HepG2 (cell line): ENCODE results near the gene SCMH1. TPM values are rescaled to one million over a fixed set of nuclear protein-coding genes. Genes with fewer than 3 reads are reported as not detected.

ENCODE experiments used
- ATAC-seq: fragments of 200-7000 bp; cut with Tn5 transposase; 3 replicates; pipeline ENCODE4 v1.9.1; 2020; ENCODE audit warnings: mild to moderate bottlenecking, moderate library complexity
- BruUV-seq: library from RNA; stranded (reverse); fragments of 400-500 nt; replicated peaks from 2 replicates; lab custom pipeline; 2021; lab: Mats Ljungman, UMichigan
- CTCF ChIA-PET: fragments of 300-600 bp; formaldehyde crosslinking; extraction: SDS; loops from one replicate; lab custom pipeline; 2021; ENCODE audit warnings: low total read pairs, inconsistent platforms, low intra/inter-chr PET ratio; lab: Yijun Ruan, JAX
- POLR2A ChIA-PET: fragments of 350-600 bp; sonication (Branson Sonifier 250); formaldehyde crosslinking; loops from one replicate; lab custom pipeline; 2020; ENCODE audit warnings: antibody characterized with exemption, inconsistent platforms; lab: Yijun Ruan, JAX
- DNase-seq: peaks from one replicate; pipeline ENCODE4 v3.0.0-alpha.2; 2015; ENCODE audit warnings: low spot score
- FAIRE-seq: peaks from 3 replicates; lab custom pipeline; 2011; peaks lifted over from hg19 to GRCh38; lab: Jason Lieb, UNC
- H2AFZ ChIP-seq: one replicate; pipeline ENCODE4 v1.6.1; 2011; ENCODE audit warnings: low read length, inconsistent platforms
- H3K27ac ChIP-seq: fragments of 300-600 bp; 3 replicates; pipeline ENCODE4 v1.8.0; 2011; ENCODE audit warnings: mixed run types, mild to moderate bottlenecking, mixed read lengths, low read length, inconsistent platforms; ENCODE audit not compliant: insufficient read depth; ENCODE audit errors: extremely low read length
- H3K27me3 ChIP-seq, 2 experiments: fragments of 200-600 bp in 1 of 2; 2 replicates in 1 of 2; 3 replicates in 1 of 2; pipeline versions ENCODE4 v1.6.0 to v1.8.0; 2011; ENCODE audit warnings: low read length in 2 of 2, mild to moderate bottlenecking in 2 of 2, moderate library complexity in 2 of 2, inconsistent platforms in 1 of 2; ENCODE audit not compliant: insufficient read depth in 2 of 2, control insufficient read depth in 1 of 2
- H3K36me3 ChIP-seq, 2 experiments: fragments of 200-600 bp in 1 of 2; replicated peaks in 1 of 2; 2 replicates in 1 of 2; 3 replicates in 1 of 2; pipeline versions ENCODE4 v1.5.1 to v1.8.0; 2011; ENCODE audit warnings: low read length in 2 of 2, inconsistent platforms in 1 of 2; ENCODE audit not compliant: insufficient read depth in 2 of 2, control insufficient read depth in 1 of 2
- H3K4me1 ChIP-seq: 2 replicates; pipeline ENCODE4 v1.5.1; 2012; ENCODE audit warnings: low read length, inconsistent platforms; ENCODE audit not compliant: insufficient read depth
- H3K4me2 ChIP-seq: 2 replicates; pipeline ENCODE4 v1.6.0; 2011; ENCODE audit warnings: low read depth, low read length, inconsistent platforms
- H3K4me3 ChIP-seq, 3 experiments: fragments of 200-600 bp in 1 of 3; sonication (generic), shearing (Covaris generic) in 1 of 3; replicated peaks in 1 of 3; 2 replicates each; pipeline ENCODE4 v1.5.1; 2011 to 2016; ENCODE audit warnings: low read length in 3 of 3, inconsistent platforms in 2 of 3, low read depth in 2 of 3, mild to moderate bottlenecking in 2 of 3, control low read depth in 1 of 3, mixed read lengths in 1 of 3; ENCODE audit not compliant: insufficient read depth in 1 of 3
- H3K79me2 ChIP-seq: one replicate; pipeline ENCODE4 v1.6.1; 2011; ENCODE audit warnings: low read length, inconsistent platforms; ENCODE audit not compliant: insufficient read depth
- H3K9ac ChIP-seq: 2 replicates; pipeline ENCODE4 v1.6.0; 2011; ENCODE audit warnings: mild to moderate bottlenecking, low read depth, low read length, inconsistent platforms; ENCODE audit not compliant: insufficient read depth
- H3K9me3 ChIP-seq: 2 replicates; pipeline ENCODE4 v1.5.1; 2012; ENCODE audit warnings: mild to moderate bottlenecking, low read length
- H4K20me1 ChIP-seq: 2 replicates; pipeline ENCODE4 v1.6.0; 2011; ENCODE audit warnings: inconsistent platforms, mild to moderate bottlenecking, low read length, moderate library complexity; ENCODE audit not compliant: insufficient read depth
- DNMT3B ChIP-seq: conservative IDR thresholded peaks from 2 replicates; pipeline ENCODE4 v1.6.1; 2016; ENCODE audit warnings: missing biosample characterization, control low read depth
- HES4 ChIP-seq: sonication (generic); formaldehyde crosslinking; IDR thresholded peaks from 2 replicates; pipeline ENCODE4 v1.9.0; 2021; ENCODE audit warnings: mild to moderate bottlenecking, missing genetic modification reagents, borderline replicate concordance
- MAFF ChIP-seq: IDR thresholded peaks from 2 replicates; pipeline ENCODE4 v1.6.1; 2011; ENCODE audit warnings: low read depth, low read length, improper control_type of control experiment
- PAWR ChIP-seq: sonication (generic); formaldehyde crosslinking; IDR thresholded peaks from 2 replicates; pipeline ENCODE4 v1.4.0; 2020; ENCODE audit warnings: missing genetic modification reagents, mild to moderate bottlenecking, borderline replicate concordance
- PHF8 ChIP-seq: sonication (generic); formaldehyde crosslinking; IDR thresholded peaks from 2 replicates; pipeline ENCODE4 v1.5.0; 2020; ENCODE audit warnings: missing genetic modification reagents
- TSC22D2 ChIP-seq: sonication (generic); formaldehyde crosslinking; IDR thresholded peaks from 2 replicates; pipeline ENCODE4 v1.5.1; 2020; ENCODE audit warnings: missing genetic modification reagents, mild to moderate bottlenecking, borderline replicate concordance
- YEATS4 ChIP-seq: sonication (generic); formaldehyde crosslinking; IDR thresholded peaks from 2 replicates; pipeline ENCODE4 v1.4.0; 2020; ENCODE audit warnings: missing genetic modification reagents, borderline replicate concordance
- ZFYVE20 ChIP-seq: sonication (generic); formaldehyde crosslinking; IDR thresholded peaks from 2 replicates; pipeline ENCODE4 v1.8.0; 2023; ENCODE audit warnings: low read depth, mild to moderate bottlenecking, moderate library complexity, missing genetic modification reagents, borderline replicate concordance
- ZNF329 ChIP-seq: sonication (generic); formaldehyde crosslinking; IDR thresholded peaks from 2 replicates; pipeline ENCODE4 v1.9.0; 2021; ENCODE audit warnings: low read depth, mild to moderate bottlenecking, missing genetic modification reagents
- ZNF639 ChIP-seq: conservative IDR thresholded peaks from 2 replicates; pipeline ENCODE4 v1.6.1; 2018; ENCODE audit warnings: missing genetic modification reagents
- ZNF792 ChIP-seq: IDR thresholded peaks from 2 replicates; pipeline ENCODE4 v1.6.1; 2016
- ZNF839 ChIP-seq: sonication (generic); formaldehyde crosslinking; IDR thresholded peaks from 2 replicates; pipeline ENCODE4 v1.4.0; 2020; ENCODE audit warnings: missing genetic modification reagents, mild to moderate bottlenecking, borderline replicate concordance
- WGBS: methylation state at CpG from one replicate; pipeline ENCODE4 v1.1.6; 2017; ENCODE audit warnings: low lambda C conversion rate; 5-methylcytosine and 5-hydroxymethylcytosine counted together
- in situ Hi-C: cut with HindIII; loops from 2 replicates; pipeline ENCODE4 v1.10.0; 2017; ENCODE audit warnings: low pct_unique_long_range_greater_than_20kb; ENCODE audit not compliant: extremely low pct_ligation_motif_present
- intact Hi-C: fragments of 100-400 bp; cut with micrococcal nuclease; formaldehyde crosslinking; loops from one replicate; pipeline ENCODE4 v1.10.0; 2022; ENCODE audit not compliant: unreplicated experiment
- polyA plus RNA-seq, 8 experiments: library from polyadenylated mRNA; depleted of rRNA in 3 of 8; stranded (reverse) in 7 of 8; unstranded in 1 of 8; fragments of >200 nt; fragmentation: Illumina TruSeq in 4 of 8; extraction: Trizol in 4 of 8; gene quantifications; 2 replicates each; pipeline versions ENCODE4 v1.2.1 to v1.2.3, GENCODE V29; 2011 to 2016; ENCODE audit warnings: low read depth in 4 of 8, missing spikeins in 1 of 8, mixed read lengths in 1 of 8; ENCODE audit not compliant: insufficient read depth in 1 of 8
- total RNA-seq, 5 experiments: library from RNA; depleted of rRNA; stranded (reverse); fragments of >200 nt; fragmentation: Illumina TruSeq; extraction: Trizol; gene quantifications; 2 replicates each; pipeline ENCODE4 v1.2.3, GENCODE V29; 2016; ENCODE audit warnings: low read depth in 1 of 5

The SCMH1 gene
- total and polyA plus RNA-seq, 2 of the 13 experiments (the other 11 are each of a cell fraction or from before 2014, with no cell fraction given), result 41.8 to 52.6 TPM

GRCh38 chr1:41138549-41138948 lies 103.6 kb downstream of the SCMH1 start:
- H3K9ac ChIP-seq, result no peak overlapping the region
- ChIA-PET POLR2A (no interaction called here), CTCF (no interaction called here)
- DNase-seq, result no peak
- H2AFZ ChIP-seq, result no peak overlapping the region
- H3K27me3 ChIP-seq, result no peaks in the 10 kb centered on the region
- no peak overlapping the region for H3K27ac ChIP-seq
- no peaks in the 10 kb centered on the region for H3K79me2 ChIP-seq
- H3K9me3 ChIP-seq, result peaks cover 13% of the 10 kb centered on the region; the same call in 1 of the 2 replicates
- no peak overlapping the region for H3K4me2 ChIP-seq
- intact Hi-C loops, result no loop called here
- no peak for ATAC-seq
- WGBS, result 91% methylated on average over 1 of the region's 1 CpG
- peaks cover 7 to 22% of the 10 kb centered on the region in 2 experiments; a peak in 3 of 5 replicates for H3K36me3 ChIP-seq
- in situ Hi-C loops, result no loop called here
- FAIRE-seq, result no peak
- no peaks in the 10 kb centered on the region for H4K20me1 ChIP-seq
- TF ChIP-seq YEATS4 (CRISPR knock-in tag), result no peak
- TF ChIP-seq ZNF792 (CRISPR knock-in tag), result no peak
- TF ChIP-seq MAFF, result no peak
- no peak for TF ChIP-seq HES4 (CRISPR knock-in tag)
- TF ChIP-seq ZNF329 (CRISPR knock-in tag), result no peak
- TF ChIP-seq, all 625 proteins: peak for 0
- Histone ChIP-seq H3K4me3 (no peak overlapping the region), H3K4me1 (no peaks in the 10 kb centered on the region)
- no TSS peak for BruUV-seq

GRCh38 chr1:41135196-41135947 lies 106.7 kb downstream of the SCMH1 start:
- FAIRE-seq (no peak), ATAC-seq (no peak), DNase-seq (no peak)
- WGBS, result 94% methylated on average over 1 of the region's 1 CpG
- no peak overlapping the region for H3K4me2 ChIP-seq
- no peak overlapping the region for H3K27ac ChIP-seq
- no peak for TF ChIP-seq ZFYVE20 (CRISPR knock-in tag)
- TF ChIP-seq ZNF839 (CRISPR knock-in tag), result no peak
- no peak for TF ChIP-seq PHF8 (CRISPR knock-in tag)
- no peak for TF ChIP-seq TSC22D2 (CRISPR knock-in tag)
- TF ChIP-seq DNMT3B (CRISPR knock-in tag), result no peak
- no peak for TF ChIP-seq ZNF639 (CRISPR knock-in tag)
- no peak for TF ChIP-seq PAWR (CRISPR knock-in tag)
- intact Hi-C loops, result no loop called here
- H3K9ac ChIP-seq, result no peak overlapping the region
- in situ Hi-C loops, result no loop called here
- ChIA-PET POLR2A (no interaction called here), CTCF (no interaction called here)
- no peaks in the 10 kb centered on the region for H4K20me1 ChIP-seq
- peaks cover 2 to 7% of the 10 kb centered on the region in 2 experiments; a peak in 2 of 5 replicates for H3K36me3 ChIP-seq
- BruUV-seq, result no TSS peak
- no peaks in the 10 kb centered on the region for H3K4me1 ChIP-seq
- no peaks in the 10 kb centered on the region for H3K27me3 ChIP-seq
- H3K79me2 ChIP-seq, result no peaks in the 10 kb centered on the region
- H3K4me3 ChIP-seq, result no peak overlapping the region
- no peak overlapping the region for H2AFZ ChIP-seq
- peaks cover 4% of the 10 kb centered on the region; the same call in 1 of the 2 replicates for H3K9me3 ChIP-seq
